GM18505 (cell line): ENCODE data around the gene CAPN8.

Experiments used
- ATAC-seq: cut with Tn5 transposase; IDR thresholded peaks from one replicate; pipeline ENCODE4 v1.9.1; 2021; ENCODE audit not compliant: unreplicated experiment
- POLR2A ChIP-seq: IDR thresholded peaks from 4 replicates; pipeline ENCODE4 v1.6.1; 2011; ENCODE audit warnings: borderline replicate concordance; ENCODE audit not compliant: insufficient read depth, insufficient read length; ENCODE audit errors: extremely low read depth

CAPN8 gene

DNA sequence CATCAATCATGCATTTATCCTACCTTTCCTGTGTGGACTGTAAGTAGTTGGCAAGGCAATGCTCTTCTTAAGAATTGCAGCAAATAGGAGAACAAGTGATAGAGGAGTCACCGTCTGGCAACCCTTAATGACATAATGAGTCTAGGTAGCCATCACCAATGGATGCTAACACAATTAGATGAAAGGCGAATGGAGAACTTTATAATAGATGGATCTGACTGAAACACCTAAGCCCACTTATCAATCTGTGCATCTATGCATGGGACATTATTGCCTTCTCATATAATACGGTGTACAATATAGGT is 18.9 kb upstream of the CAPN8 start:
- no peak for TF ChIP-seq POLR2A
- ATAC-seq = no peak

DNA sequence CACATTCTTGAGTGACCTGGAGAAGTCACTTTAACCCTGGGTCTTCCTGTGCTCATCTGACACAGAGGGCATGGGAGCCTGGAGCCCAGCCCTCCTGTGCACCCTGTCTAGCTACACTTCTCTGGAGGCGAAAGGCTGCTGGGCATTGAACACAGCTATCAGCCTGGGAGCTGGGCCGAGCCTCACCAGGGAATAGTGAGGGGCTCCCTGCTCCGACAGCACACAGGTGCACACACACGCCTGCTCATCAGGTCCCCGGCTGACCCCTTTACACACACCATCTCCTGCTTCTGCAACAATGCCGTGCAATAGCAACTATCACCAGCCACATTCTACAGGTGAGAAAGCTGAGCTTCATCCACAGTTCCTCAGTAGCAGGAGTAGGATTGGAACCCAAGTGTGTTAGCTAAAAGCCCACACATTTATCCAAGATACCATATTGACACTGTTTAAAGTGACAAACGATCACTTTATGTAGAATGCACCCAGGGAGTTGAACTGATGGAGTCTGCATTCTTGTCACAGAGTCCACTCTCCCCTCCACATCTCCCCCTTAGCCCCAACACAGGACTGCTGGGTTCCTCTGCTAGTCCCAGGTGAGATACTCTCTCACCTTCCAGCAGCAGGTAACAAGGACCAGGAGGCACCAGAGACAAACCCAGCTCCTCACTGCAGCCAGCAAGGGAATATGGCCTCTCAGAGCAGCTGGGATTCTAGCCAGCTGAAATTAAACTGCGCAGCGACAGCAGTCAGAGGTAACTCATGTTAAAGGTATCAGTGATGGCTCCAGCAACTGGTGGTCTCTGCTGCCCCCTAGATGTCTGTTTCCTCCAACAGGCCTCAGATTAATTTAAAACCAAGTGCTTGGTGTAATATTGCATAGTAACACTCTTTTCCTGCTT is 18.3 kb upstream of the CAPN8 start:
- ATAC-seq = peak; percentile 52

DNA sequence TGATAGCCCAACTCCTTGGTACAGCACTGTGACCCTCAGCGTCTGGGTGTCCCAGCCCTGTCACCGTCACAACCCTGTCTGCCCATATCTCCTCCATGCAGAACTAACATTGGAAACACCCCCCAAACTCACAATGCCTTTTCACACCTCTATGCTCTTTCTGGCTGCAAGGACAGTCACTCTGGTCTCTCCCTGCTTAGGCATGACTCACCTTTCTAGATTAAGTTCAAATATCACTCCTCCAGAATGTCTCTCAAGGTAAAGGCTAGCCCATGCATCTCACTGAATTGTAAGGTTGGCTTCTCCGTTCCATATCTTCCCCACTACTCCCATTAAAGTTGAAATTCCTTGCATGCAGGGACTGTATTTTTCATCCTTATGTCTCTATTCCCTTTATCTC is 17.0 kb upstream of the CAPN8 start:
- no peak for ATAC-seq
- no peak for TF ChIP-seq POLR2A

More for the DNA sequence above, 18.3 kb upstream of the CAPN8 start:
- no peak for TF ChIP-seq POLR2A

DNA sequence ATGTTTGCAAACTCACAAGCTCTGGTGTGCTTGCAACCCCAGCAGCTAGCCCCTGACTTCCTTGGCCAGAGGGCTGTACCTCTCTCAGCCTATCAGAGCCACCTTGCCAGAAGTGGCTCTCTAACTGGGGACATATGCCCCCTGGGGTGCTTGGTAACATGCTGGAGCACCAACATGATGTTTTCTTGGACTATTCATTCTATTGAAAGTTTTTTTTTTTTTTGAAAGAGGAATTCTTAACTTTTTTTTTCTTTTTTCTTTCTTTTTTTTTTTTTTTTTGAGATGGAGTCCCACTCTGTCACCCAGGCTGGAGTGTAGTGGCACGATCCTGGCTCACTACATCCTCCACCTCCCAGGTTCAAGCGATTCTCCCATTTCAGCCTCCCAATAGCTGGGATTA is 14.7 kb upstream of the CAPN8 start:
- no peak for TF ChIP-seq POLR2A
- ATAC-seq = no peak

DNA sequence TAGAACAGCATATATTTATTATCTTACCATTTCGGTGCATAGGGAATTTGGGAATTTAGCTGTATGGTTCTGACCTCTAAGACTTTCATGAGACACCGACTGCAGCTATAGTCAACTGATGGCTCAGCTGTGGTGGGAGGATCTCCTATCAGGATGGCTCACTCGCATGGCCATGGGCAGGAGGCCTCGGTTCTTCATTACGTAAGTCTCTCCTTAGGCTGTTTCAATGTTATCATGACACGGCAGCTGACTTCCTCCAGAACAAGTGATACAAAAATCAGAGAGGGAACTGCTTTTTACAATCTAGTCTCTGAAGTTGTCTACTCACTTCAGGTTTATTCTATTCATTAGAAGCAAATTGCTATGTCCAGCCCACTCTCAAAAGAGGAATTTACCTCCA is 13.3 kb upstream of the CAPN8 start:
- no peak for ATAC-seq
- no peak for TF ChIP-seq POLR2A

DNA sequence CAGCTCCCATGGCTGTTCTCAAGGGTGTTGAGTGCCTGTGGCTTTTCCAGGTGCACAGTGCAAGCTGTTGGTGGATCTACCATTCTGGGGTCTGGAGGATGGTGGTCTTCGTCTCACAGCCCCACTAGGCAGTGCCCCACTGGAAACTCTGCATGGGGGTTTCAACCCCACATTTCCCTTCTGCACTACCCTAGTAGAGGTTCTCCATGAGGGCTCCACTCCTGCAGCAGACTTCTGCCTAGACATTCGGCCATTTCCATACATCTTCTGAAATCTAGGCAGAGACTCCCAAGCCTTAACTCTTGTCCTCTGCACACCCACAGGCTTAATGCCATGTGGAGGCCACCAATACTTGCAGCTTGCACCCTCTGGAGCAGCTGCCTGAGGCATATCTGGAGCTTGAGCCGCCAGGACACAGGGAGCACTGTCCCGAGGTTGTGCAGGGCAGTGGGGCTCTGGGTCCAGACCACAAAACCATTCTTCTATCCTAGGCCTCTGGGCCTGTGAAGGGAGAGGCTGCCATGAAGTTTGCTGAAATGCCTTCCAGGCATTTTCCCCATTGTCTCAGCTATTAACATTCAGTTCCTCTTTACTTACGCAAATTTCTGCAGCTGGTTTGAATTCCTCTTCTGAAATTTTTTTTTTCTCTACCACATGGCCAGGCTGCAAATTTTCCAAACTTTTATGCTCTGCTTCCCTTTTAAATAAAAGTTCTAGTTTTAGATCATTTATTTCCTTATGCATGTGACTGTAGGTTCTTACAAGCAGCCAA is 8.8 kb upstream of the CAPN8 start:
- no peak for TF ChIP-seq POLR2A

DNA sequence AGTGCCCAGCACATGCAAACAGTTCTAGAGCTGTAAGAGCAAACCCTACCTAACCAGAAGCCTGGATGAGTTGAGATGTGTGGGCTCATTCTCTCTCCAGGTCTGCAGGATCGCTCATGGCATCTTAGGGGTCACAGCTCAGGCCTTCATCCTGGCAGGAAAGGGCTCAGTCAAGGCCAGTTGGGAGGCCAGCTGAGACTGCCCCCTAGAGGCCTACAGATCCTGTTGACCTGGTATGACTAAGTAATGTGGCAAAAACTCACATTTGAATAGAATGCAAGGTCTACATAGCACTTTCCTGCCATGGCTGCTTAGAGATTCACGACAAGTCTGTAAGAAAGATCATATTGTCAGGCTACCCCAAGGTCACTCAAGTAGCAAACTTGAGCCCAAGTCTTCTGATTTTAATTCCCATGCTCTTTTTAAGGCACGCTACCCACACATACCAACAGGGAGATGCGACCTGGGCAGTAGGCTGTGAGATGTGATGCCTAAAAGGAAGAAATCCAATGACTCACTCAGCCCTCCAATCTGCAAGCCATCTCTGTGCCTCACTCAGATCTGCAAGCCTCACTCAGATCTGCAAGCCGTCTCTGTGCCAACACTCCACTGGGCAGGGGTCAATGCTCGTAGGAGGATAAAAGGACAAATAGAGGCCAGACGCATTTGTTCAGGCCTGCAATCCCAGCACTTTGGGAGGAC is 5.1 kb upstream of the CAPN8 start:
- no peak for ATAC-seq
- TF ChIP-seq POLR2A = no peak

More for the DNA sequence above, 8.8 kb upstream of the CAPN8 start:
- no peak for ATAC-seq

DNA sequence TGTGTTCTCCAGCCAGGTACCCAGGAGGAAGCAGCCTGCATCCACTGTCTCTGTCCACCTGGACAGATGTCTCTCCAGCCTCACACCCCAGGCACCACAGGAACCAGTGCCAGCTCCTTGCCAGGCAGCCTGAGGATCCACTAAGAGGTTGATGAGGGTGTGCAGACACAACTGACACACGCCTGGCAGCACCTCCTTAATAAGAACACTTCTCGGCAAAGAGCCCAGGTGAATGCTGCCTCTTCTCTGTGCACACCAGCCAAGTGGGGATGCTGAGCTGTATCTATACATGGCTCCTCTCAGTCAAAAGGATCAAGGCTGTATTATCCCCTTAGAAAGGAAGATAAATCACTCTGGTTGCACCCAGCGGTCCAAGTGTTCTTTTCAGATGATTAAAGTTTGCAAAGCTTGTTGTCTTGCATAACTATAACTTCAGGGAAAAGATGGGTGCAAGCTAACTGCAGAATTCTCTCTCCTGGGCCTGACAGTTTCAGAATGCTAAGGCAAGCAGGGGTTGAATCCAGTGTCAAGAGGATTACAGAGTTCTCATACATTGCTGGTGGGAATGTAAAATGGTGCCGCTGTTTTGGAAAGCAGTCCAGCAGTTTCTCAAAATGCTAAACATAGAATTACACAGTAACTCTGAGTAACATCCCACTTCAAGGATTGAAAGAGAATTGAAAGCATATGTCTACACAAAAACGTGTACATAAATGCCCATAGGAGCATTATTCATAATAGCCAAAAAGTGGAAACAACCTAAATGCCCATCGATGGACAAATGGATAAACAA is 3.7 kb upstream of the CAPN8 start:
- ATAC-seq = no peak
- no peak for TF ChIP-seq POLR2A

DNA sequence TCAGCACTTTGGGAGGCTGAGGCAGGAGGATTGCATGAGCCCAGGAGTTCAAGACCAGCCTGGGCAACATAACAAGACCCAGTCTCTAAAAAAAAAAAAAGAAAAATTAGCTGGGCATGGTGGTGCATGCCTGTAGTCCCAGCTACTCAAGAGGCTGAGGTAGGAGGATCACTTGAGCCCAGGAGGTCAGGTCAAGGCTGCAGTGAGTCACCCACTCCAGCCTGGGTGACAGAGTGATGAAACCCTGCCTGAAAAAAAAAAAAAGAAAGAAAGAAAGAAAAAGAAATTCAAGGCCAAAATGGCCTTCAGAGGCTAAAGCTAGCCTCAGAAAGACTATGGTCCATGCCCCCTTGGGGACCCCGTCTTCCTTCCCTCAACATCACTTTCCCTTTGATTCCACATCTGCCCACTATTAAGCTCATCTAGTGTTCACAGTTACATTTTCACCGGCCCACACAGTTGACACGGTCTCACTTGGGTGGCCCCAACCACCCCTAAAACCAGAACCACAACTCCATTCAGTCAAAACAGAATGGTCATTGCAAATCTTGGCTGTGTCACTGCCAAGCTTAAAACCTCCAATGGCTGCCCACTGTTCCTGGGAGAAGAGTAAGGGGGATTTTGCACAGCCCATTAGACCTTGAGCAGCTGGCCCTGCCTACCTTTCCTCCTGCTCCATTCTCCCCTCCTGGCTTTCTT is 2.1 kb upstream of the CAPN8 start:
- no peak for ATAC-seq
- TF ChIP-seq POLR2A = no peak

DNA sequence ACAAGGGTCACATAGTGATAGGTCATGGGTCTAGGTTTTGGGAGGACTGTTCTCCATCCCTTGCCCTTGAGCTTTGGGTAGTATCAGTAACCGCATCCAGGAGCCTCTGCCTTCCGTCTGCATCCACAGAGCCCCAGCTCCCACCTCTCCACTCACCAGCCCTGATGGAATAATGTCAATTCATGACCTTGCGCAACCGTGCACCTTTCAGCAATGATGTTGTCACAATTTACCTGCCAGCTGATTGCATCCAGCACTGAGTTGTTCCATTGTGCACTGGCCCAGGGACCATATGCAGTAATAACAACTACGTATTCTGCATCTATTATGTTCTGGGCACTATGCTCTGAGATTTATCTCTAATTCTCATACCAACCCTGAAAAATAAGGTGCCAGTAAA is 1.4 kb downstream of the CAPN8 start:
- ATAC-seq = no peak
- no peak for TF ChIP-seq POLR2A

DNA sequence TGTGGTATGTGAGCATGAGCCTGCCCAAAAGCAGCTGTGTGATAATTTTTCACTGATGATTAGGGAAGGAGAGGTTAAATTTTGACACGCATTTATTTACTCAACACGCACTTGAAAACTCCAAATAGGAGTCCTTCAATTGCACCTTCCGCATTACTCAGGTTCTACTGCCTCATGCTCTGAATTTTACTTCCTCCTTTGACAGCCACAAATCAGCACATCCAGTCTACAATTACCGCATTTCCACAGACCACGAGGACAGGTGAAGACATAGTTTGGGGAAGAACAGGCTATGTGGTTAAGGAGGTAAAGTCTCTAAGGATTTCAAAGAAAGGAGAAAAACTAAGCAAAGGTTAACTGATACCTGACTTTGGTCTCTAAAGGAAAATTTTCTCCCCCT is 2.6 kb downstream of the CAPN8 start:
- ATAC-seq = no peak
- TF ChIP-seq POLR2A = no peak

DNA sequence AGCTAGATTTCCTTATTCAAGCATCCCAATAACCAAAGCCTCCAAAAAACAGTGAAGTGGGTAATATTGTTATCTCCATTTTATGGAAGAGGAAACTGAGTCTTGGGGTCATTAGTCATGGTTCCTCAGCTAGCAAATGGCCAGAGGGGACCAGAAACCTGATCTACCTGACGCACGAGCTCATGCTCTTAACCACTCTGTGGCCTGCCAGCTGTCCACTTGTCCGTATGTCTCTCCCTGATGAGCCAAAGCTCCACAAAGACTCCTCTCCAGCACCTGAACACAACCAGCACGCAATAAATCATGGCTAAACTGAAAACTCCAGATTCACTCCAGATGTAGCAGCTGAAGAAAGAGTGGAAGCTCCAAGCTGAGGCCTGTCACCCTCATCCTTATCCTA is 5.8 kb downstream of the CAPN8 start:
- no peak for TF ChIP-seq POLR2A
- ATAC-seq = no peak

DNA sequence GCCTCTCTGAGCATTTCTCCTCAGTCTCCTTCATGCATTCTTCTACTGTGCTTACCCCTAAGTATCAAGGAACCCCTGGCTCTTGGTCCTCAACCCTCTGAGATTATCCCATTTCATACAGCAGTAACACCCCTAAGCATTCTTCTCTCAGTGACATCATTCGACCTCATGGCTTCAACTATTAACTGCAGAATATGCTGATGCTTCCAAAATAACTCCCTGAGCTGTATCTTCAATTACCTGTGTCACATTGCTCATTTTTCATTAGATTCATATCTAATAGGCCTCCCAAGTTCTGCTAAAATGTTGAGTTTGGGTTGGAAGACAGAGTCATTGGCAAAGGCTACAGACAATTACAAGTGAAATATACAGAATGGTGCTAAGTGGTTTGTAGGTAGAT is 7.5 kb downstream of the CAPN8 start:
- ATAC-seq = no peak
- TF ChIP-seq POLR2A = no peak

DNA sequence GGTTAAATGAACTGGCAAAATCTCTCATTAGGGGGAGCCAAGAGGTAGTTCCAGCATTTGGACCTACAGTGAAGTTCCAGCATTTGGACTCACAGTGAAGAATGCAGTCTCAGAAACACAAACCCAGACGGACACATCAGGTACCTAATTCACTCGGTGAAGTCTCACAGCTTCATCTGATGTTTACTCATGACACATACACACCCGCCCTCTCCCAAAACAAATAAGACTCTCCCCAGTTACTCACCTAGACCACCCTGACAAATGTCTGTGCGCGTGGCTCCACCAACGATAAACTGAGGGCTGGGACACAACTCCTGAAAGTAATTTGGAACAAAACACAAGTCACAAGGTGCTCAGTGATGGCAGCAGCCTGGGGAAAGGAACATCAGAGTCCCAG is 11.4 kb downstream of the CAPN8 start:
- ATAC-seq = no peak
- no peak for TF ChIP-seq POLR2A
